AG09309 (cell line): Measurements from ENCODE around the gene GALK2.
"Not testable (repeated sequence)": the region's sequence is repeated elsewhere in the genome, so short reads cannot be mapped to it uniquely, and the experiment has no call there.

Source experiments
- DNase-seq: peaks from one replicate; pipeline ENCODE4 v3.0.0-alpha.2; 2010; ENCODE audit warnings: low read depth
- H3K4me3 ChIP-seq: 2 replicates; pipeline ENCODE4 v1.5.1; 2011; ENCODE audit warnings: mild to moderate bottlenecking, low read depth, low read length, moderate library complexity; ENCODE audit not compliant: control insufficient read depth
- TF ChIP-seq, protein P1 (sequence below): IDR thresholded peaks from 2 replicates; pipeline ENCODE4 v1.5.1; 2011; ENCODE audit warnings: mild to moderate bottlenecking, low read depth, low read length, inconsistent platforms; ENCODE audit not compliant: insufficient read depth, control insufficient read depth; ENCODE audit errors: missing control alignments

GALK2 gene

DNA sequence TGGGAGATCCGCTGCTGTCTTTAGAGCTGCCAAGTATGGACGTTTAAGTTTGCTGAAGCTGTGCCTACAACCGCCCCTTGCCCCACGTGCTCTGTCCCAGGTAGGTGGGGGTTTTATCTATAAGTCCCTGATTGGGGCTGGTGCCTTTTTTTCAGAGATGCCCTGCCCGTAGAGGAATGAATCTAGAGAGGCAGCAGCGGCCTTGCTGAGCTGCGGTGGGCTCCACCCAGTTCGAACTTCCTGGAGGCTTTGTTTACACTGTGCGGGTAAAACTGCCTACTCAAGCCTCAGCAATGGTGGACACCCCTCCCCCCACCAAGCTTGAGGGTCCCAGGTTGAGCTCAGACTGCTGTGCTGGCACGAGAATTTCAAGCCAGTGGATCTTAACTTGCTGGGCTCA, 169.6 kb downstream of the GALK2 start:
- DNase-seq = no peak
- TF ChIP-seq, protein P1, sequence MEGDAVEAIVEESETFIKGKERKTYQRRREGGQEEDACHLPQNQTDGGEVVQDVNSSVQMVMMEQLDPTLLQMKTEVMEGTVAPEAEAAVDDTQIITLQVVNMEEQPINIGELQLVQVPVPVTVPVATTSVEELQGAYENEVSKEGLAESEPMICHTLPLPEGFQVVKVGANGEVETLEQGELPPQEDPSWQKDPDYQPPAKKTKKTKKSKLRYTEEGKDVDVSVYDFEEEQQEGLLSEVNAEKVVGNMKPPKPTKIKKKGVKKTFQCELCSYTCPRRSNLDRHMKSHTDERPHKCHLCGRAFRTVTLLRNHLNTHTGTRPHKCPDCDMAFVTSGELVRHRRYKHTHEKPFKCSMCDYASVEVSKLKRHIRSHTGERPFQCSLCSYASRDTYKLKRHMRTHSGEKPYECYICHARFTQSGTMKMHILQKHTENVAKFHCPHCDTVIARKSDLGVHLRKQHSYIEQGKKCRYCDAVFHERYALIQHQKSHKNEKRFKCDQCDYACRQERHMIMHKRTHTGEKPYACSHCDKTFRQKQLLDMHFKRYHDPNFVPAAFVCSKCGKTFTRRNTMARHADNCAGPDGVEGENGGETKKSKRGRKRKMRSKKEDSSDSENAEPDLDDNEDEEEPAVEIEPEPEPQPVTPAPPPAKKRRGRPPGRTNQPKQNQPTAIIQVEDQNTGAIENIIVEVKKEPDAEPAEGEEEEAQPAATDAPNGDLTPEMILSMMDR = no peak
- H3K4me3 ChIP-seq = no peak overlapping the region

DNA sequence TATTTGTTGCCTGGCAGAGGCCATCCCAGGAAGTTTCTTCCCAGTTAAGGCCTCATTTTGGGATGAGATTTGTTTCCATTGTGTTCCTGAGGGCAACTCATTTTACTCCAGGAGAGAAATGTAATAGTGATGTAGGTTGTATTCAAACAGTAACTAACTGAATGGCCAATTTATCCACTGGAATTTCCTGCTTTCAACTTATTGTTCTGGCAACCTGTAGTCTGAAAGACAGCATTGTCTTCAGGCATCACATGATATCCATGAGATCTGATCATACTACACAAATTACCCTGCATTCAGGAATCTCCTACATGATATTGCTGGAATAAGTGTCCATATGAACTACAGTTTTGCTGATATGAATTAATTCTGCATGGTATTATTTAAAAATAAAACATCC, 173.5 kb downstream of the GALK2 start:
- DNase-seq = no peak
- no peak overlapping the region for H3K4me3 ChIP-seq
- TF ChIP-seq, protein P1 = no peak

DNA sequence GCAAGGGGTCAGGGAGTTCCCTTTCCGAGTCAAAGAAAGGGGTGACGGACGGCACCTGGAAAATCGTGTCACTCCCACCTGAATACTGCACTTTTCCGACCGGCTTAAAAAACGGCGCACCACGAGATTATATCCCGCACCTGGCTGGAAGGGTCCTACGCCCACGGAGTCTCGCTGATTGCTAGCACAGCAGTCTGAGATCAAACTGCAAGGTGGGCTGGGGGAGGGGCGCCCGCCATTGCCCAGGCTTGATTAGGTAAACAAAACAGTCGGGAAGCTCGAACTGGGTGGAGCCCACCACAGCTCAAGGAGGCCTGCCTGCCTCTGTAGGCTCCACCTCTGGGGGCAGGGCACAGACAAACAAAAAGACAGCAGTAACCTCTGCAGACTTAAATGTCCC, 184.4 kb downstream of the GALK2 start:
- DNase-seq, H3K4me3 ChIP-seq: not testable (repeated sequence)

DNA sequence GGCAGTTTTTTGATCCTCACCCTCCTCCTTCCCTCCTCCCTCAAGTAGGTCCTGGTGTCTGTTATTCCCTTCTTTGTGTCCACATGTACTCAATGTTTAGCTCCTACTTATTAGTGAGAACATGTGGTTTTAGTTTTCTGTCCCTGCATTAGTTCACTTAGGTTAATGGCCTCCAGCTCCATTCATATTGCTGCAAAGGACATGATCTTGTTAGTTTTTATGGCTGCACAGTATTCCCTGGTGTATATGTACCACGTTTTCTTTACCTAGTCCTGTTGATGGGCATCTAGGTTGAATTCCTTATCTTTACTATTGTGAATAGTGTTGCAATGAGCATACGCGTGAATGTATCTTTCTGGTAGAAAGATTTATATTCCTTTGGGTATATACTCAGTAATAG, 191.3 kb downstream of the GALK2 start:
- no peak overlapping the region for H3K4me3 ChIP-seq
- TF ChIP-seq, protein P1 = no peak
- DNase-seq = no peak

DNA sequence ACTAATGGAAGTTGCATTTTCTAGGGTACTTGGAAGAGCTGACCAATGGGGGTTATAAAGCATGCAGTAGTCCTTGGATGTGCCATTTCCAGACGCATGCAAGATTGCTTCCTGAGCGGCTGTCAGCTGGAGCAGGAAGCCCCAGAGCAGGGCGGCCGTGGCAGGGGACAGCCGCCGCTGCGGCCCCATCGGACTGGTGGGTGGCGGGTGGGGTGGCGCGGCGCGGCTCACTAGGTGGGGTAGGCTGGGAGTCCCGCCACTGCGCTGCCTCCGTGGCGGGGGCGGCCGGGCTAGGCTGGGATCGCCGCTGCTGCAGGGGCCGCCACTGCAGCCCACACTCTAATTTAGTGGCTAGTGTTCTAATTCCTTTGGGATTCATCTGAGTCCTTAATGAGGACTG, 196.4 kb downstream of the GALK2 start:
- TF ChIP-seq, protein P1 = no peak
- no peak for DNase-seq
- no peak overlapping the region for H3K4me3 ChIP-seq

DNA sequence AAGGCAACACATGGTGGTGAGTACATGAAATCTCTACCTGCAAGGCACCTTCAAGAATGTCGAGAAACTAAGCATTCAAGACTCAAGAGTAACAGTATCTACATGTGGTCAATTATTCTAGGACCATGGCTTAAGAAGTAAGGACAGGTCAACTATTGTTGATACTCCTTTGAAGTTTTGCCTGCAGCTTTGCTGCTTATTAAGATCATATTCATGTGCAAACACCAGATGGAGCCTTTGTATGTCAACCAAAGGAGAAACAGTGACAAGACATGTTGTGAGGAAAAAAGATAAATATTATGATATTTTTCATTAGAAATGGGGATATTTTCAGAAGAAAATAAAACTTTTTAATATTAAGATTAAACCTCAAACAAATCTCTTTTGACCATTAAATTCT, 200.7 kb downstream of the GALK2 start:
- no peak for DNase-seq
- H3K4me3 ChIP-seq = no peak overlapping the region
- TF ChIP-seq, protein P1 = peak; percentile 41

DNA sequence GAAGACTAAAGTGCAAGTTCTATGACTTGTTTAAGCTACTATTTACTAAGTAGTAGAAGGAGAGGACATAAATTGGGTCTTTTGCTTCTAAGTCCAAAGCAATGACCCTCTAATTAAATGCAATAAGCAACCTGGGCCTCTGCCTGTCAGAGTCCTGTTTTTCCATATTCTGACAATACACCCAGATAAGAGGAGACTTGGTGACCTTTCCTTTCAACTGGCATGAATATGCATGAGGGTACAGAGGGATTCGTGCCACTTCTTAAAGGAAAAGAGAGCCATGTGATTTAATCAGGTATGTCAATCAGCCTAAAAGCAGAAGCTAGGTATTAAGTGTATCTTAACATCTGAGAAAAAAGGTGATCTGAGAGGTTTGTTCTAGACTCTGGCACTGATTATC, 202.3 kb downstream of the GALK2 start:
- H3K4me3 ChIP-seq = no peak overlapping the region
- TF ChIP-seq, protein P1 = no peak

More for the DNA sequence above, 202.3 kb downstream of the GALK2 start:
- no peak for DNase-seq
